Measurements from ENCODE around the gene SREBF2.
"Not testable (repeated sequence)": the region's sequence is repeated elsewhere in the genome, so short reads cannot be mapped to it uniquely, and the experiment has no call there.

Gene SREBF2

GRCh38 chr22:41821471-41822316, 11.2 kb upstream of the SREBF2 start:
- no peak for DNase-seq (ENCODE audit: low read depth in 2 of 2)

DNA sequence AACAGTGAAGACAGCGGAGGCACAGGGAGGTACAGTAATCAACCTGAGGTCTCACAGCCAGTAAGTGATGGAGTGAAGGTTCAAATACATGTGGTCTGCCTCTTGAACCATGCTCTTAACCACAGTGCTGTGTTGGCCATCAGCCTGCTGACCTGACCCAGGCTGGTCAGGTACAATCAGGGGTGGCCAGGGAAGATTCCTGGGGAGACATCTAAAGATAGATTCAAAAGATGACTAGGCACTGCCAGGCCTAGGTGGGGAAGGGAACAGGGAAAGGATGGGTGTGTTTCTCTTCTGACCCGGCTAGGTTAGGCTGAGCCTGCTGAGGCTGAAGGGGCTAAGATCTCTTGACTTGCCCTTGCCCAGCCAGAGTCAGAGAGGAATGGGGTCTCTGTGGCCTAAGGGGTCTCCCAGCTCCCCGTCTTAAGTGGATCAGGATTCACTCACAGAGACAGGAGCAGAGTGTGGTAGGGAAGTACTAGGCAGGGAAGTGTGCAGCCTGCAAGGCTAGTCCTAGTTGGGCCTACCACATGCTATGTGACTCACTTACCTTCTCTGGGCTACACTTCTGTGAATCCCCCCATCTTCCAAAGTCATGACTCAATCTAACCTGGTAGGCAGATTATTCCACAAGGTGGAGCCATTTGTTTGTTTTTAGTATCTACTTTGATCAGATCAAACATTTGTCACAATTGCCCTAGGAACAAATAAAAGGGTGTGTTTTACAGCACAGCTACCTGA, 10.4 kb upstream of the SREBF2 start:
- DNase-seq (ENCODE audit: low read depth in 2 of 2): peak; percentile 36 to 38

DNA sequence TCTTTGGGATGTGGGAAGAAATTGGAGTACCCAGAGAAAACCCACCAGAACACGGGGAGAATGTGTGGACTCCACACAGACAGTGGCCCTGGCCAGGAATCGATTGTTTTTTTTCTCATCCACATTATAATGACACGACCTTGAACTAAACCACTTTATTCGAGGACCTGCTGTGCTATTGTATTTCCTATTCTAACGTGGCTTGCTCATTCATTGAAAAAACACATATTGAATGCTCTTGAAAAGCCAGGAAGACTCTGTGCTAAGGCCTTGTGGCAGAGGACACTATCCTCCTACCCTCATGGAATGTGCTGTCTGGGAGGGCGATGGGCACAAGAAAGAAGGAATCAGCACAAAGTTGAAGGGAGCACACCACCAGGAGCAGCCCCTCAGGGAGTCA, 9.1 kb upstream of the SREBF2 start:
- DNase-seq (ENCODE audit: low read depth in 2 of 2): no peak

- DNase-seq (ENCODE audit: low read depth in 2 of 2): no peak
Observed at GRCh38 chr22:41825376-41825775, 7.5 kb upstream of the SREBF2 start.

DNA sequence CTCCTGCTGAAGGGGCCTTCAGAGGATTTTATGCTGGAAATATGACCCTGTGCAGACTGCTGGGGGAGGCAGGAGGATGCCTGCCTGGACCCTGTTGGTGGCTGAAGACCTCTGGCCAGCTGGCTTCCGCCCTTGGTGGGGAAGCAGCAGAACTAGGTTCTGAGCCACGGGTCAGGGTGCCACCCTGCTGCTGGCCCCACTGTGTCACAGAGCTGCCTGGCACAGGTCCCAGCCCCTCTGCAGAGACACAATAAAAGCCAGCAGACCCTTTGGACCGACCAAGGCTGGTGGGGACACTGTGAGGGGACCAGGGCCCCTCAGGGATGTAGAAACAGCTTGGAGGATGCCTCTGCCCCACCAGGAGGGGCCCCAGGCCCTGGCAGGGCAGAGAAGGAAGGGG, 6.9 kb upstream of the SREBF2 start:
- no peak for DNase-seq (ENCODE audit: low read depth in 2 of 2)

DNA sequence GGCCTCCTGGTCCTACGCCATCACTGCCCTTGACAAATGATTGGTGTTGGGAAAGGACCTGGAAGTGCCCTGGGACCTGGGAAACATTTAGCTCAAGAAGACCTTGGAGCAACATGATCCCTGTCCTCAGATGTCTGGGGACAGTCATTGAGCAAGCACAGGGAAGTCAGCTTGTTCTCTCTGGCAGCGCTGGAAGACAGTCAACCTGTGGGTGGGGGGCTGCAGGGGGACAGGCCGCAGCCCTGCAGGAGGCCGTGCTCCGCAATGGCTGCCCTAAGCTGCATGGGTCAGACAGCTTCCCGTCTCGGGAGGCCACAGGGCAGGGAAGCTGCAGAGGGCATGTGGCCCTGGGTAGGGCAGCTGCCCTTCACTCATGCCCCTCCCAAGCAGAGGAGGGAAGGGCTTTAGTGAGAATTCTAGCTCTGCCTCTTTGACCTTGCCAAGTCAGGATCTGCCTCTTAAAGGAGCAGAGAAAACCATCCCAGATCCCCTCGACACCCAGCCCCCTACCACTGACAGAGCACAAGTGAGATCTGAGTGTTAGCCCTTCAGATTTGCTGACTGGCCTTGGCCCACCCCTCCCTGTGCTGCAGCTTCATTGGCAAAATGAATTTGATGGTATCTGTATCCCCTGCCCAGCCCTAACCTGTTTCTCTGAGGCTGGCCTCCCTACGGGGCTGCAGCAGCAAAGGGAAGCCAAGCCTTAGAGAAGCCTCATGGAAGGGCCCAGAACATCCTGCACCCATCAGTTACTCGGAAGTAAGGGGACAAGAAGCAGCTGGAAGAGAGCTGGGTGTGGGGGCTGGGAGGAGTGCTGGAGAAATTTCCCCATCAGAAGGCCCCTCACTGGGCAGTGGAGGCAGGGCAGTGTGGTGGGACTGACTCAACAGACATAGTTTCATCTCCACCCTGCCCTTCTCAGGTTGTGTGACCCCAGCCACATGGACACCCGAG, 6.2 kb upstream of the SREBF2 start:
- no peak for DNase-seq (ENCODE audit: low read depth in 2 of 2)

DNA sequence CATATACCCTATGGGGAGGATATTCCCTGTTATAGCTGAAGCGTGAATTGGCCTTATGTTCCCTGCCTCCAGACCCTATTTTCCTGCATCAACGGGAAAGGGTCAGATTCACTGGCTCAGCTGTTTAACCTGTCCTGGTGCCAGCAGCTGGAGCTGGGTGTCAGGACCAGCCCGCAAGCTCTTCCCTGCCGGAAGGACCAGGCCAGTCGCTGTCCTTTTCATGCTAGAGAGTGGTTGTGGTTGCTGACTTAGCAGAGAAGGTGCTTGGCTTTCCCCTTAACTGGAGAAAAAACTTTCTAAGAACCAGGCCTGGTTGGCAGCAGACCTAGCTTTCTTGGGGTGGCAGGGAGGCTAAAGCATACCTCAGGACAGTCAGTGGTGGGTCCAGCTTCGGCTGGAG, 5.2 kb upstream of the SREBF2 start:
- DNase-seq (ENCODE audit: low read depth in 2 of 2): no peak

DNA sequence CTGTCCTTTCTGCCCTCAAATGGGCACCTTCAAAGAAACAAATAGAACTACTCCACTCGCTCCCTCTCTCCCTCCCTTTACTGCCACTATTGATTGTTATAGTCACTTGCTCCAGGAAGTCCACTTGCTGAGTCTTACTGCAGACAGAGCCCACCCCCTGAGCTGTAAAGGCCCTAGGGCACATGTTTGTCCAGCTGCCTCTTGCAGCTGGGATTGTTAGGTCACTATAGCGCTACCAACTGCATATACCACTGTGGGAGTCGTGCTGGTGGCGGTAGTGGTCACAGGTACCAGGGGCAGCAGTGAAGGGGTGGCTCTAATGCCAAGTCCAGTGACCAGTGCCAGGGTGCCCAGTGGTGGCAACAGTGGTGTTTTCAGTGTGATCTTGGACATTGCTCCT, 4.4 kb upstream of the SREBF2 start:
- DNase-seq (ENCODE audit: low read depth in 2 of 2): no peak

DNA sequence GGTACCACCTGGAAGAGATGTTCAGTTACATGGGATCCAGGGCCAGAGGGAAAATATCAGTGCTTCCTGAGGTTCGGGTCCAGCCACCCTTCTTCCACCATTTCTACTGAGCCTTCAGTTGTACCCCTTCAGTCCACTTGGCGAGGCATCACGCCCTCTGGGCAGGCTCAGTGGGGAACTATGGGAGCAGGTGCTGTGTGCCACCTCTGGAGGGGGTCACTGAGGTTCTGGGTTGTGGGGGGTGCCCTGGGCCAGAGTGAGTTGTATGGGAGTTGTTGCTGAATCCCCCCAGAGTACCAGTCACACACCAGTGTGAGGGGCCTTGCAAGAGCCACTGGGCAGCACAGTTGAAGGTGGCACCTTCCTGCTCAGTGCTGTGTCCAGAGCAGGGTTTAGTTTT, 2.7 kb upstream of the SREBF2 start:
- no peak for DNase-seq (ENCODE audit: low read depth in 2 of 2)

DNA sequence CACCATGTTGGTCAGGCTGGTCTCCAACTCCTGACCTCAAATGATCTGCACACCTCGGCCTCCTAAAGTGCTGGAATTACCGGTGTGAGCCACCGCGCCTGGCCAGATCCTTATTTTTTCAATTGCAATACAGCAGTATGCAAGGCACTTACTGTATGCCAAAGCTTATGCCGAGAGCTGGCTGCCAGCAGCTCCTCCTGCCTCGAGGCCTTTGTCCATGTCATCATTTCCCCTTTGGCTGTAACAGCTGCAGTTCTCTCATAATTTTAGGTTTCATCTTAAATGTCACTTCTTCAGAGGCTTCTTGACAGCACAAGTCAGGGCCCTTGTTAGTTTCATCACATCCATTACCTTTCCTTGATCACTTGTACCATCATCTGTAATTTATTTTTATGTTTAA, 1.5 kb upstream of the SREBF2 start:
- no peak for DNase-seq (ENCODE audit: low read depth in 2 of 2)

DNA sequence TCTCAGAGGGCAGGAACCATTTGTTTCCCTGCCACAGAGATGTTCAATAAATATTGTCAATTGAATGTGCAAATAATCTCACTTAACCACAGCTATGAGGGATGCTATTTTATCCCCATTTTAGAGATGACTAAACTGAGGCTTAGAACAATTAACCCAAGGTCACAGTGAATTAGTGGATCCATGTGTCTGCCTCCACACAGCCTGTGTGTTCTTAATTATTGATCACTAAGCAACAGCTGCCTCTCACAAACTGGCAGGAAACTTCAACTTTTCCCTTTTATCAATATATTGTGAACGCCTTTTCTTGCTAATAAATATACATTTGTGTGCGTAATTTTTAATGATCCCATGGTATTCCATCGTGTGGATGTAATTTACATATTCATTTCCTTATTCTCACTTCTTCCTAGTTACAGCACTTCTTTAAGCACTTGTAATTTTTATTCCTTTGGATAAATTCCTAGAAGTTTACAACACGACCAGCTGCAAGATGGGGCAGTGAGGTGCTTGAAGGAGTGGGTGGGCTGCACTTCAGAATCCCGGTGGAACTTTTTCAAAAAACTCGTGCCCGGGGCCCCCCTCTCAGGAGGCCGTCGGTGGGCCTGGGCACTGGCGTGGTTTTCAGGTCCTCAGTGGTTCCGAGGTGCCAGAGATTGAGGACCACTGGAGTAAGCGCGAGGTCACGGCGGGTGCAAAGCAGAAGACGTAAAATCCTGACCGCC, 915 bp upstream of the SREBF2 start:
- DNase-seq (ENCODE audit: low read depth in 2 of 2): no peak

- peak in 1 of 2 donors; percentile 56 for DNase-seq (ENCODE audit: low read depth in 2 of 2)
Observed at GRCh38 chr22:41833369-41834004, 582 bp downstream of the SREBF2 start.

DNA sequence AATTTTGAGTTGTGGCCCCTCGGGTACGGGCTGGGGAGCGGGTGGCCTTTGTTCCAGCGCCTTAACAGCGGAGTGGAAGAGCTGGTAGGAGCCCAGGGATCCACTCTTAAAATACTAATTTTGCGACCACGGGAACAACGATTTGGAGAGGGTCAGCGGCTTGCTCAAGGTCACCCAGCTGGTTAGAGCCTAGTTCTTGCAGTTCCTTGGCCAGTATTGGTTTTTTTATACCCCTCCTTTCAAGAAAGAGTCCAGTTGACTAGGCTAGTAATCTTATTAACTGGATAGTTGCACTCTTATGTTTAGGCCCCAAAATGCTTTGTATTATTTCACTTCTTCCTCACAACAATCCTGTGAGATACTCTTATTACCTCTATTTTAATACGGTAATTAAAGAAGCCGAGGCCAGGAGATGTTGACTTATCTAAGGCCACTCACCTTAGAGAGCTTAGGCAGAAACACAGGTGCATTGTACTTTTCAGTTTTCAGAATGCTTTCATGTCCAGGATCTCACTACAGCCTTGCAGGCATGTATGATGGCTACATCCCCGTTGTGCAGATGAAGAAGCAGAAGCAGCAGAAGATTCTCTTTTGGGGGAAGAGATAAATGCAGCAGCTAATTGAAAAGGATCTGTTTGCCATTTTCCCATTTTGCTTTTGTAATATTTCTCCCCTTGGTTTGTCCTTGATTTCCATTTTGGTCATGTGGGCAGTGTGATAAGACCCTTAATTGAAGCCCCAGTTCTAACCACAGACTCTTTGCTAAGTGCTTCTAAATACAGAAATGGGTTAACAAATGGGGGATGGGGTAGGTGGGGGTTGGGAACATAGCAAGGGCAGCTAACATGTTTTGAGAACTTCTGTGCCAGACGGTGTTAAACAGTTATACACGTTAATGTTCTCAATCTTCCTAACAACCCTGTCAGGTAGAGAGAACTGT, 1.4 kb downstream of the SREBF2 start:
- no peak for DNase-seq (ENCODE audit: low read depth in 2 of 2)

DNA sequence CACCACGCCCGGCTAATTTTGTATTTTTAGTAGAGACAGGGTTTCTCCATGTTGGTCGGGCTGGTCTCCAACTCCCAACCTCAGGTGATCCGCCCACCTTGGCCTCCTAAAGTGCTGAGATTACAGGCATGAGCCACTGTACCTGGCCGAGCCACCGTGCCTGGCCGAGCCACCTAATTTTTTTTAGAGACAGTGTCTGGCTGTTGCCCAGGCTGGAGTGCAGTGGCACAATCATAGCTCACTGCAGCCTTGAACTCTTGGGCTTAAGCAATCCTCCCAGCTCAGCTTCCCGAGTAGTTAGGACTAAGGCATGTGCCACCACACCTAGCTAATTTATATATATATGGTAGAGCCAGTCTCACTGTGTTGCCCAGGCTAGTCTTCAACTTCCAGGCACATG, 2.6 kb downstream of the SREBF2 start:
- DNase-seq (ENCODE audit: low read depth in 2 of 2): not testable (repeated sequence)

- no peak for DNase-seq (ENCODE audit: low read depth in 2 of 2)
Observed at GRCh38 chr22:41836551-41836950, 3.6 kb downstream of the SREBF2 start.

GRCh38 chr22:41838842-41839618, 6.1 kb downstream of the SREBF2 start:
- DNase-seq (ENCODE audit: low read depth in 2 of 2): no peak

DNA sequence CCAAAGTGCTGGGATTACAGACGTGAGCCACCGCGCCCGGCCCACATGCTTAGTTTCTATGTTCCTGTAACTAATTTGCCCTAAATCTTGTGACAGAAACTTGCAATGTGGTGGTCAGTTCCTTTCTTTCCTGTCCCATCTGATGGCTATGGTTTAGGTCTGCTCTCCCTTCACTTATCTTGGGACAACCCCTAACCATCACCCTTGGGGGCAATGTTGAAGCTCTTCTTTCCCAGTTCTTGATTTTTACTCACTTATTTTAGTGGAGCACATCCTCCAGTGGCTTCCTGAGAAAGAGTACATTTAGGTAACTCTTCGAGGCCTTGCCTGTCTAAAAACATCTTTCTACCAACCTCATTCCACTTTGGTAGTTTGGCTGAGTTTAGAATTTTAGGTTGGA, 7.3 kb downstream of the SREBF2 start:
- no peak for DNase-seq (ENCODE audit: low read depth in 2 of 2)

GRCh38 chr22:41841085-41841712, 8.3 kb downstream of the SREBF2 start:
- DNase-seq (ENCODE audit: low read depth in 2 of 2): no peak
